Measurements from ENCODE around the gene U2AF2. TPM values are rescaled to one million over a fixed set of nuclear protein-coding genes. Genes with fewer than 3 reads are reported as not detected.

The U2AF2 gene
- 231 and 289 TPM in 2 replicates for total RNA-seq (2014; rRNA removed; shearing (Covaris generic))

DNA sequence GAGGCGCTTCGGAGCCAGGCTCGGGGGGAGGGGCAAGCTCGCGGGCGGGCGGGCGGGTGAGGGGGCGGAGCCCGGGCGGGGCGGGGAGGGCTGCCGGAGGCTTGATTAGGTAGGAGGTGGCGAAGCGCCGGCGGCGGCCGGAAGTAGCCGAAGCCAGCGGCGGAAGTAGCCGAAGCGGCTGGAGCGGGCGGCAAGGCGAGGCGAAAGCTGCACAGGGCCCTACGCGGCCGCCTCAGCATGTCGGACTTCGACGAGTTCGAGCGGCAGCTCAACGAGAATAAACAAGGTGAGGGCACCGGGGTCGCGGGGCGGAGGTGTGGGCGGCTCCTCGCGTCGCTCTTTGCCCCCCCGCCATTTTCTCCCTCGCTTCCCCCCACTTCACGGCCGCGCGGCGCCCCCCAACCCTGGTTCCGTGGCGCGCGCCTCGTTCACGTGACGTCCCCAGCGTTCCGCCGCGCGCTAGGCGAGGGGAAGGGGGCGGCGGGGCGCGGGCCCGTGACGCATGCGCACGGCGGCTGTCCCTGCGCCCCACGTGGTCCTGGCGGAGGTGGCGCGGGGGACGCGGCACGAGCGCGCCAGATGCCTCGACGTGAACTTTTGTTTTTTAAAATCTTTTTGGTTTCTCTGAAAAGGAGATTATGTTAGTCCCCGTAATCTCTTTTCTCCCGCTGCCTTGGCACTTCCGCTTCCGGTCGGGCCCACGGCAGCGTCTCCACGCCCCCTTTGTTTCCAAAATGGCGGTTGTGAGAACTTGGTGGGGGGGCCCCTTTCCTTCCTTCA, at the start of gene U2AF2:
Gene U2AF2, plus strand, starts transcription at position 168 of the 780 bp plus-strand sequence. Its CDS starts 70 bp downstream, at position 238.
- Histone ChIP-seq H3K27me3 (ENCODE audit: control insufficient read depth, insufficient read depth, low read length) (no peaks in the 10 kb centered on the region), H3K4me3 (ENCODE audit: insufficient read depth, low read depth, low read length) (peak within 1 kb of the TSS; percentile 100), H3K36me3 (replicated peaks; ENCODE audit: control insufficient read depth, insufficient read depth, low read length) (peaks cover 3% of the 10 kb centered on the region)
- DNase-seq, result peak; percentile 99

DNA sequence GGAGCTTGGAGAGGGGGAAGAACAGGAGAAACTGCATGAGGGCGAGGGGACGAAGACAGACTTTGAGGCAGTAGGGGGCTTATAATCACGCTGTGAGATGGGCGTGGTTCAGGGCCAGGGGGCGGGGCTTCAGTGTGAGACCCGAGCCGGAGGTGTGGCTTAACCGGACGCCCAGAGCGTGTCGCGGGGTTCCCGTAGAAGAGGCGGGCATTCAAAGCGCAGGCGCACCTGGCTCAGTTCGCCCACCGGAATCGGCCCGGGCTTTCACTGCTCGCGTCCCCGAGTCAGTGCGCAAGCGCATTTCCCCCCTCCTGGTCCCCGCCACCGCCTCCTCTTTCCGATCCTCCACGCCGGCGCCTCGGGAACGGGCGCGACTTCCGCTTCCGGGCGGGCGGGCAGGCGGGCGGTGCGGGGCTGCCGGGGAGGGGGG, 49.6 kb upstream of the U2AF2 start:
- H3K4me3 ChIP-seq (ENCODE audit: insufficient read depth, low read depth, low read length), result peak overlapping the region; percentile 90
- DNase-seq, result peak; percentile 99
- H3K36me3 ChIP-seq (replicated peaks; ENCODE audit: control insufficient read depth, insufficient read depth, low read length), result peaks cover 2% of the 10 kb centered on the region
- H3K27me3 ChIP-seq (ENCODE audit: control insufficient read depth, insufficient read depth, low read length), result no peaks in the 10 kb centered on the region

- Histone ChIP-seq H3K36me3 (replicated peaks; ENCODE audit: control insufficient read depth, insufficient read depth, low read length) (peaks cover 2% of the 10 kb centered on the region), H3K27me3 (ENCODE audit: control insufficient read depth, insufficient read depth, low read length) (no peaks in the 10 kb centered on the region), H3K4me3 (ENCODE audit: insufficient read depth, low read depth, low read length) (peak within 1 kb of the TSS; percentile 90)
- peak; percentile 91 for DNase-seq
Observed at GRCh38 chr19:55605637-55606470, 49.0 kb upstream of the U2AF2 start, which contains the start of gene ZNF865. Gene ZNF865, plus strand, starts transcription at chr19:55605647. Its CDS starts 7,972 bp downstream, at chr19:55613619.

GRCh38 chr19:55606471-55606787, 48.4 kb upstream of the U2AF2 start:
- peaks cover 2% of the 10 kb centered on the region for H3K36me3 ChIP-seq (replicated peaks; ENCODE audit: control insufficient read depth, insufficient read depth, low read length)
- no peak for DNase-seq
- H3K4me3 ChIP-seq (ENCODE audit: insufficient read depth, low read depth, low read length), result peak overlapping the region; percentile 90; the same call in 1 of the 2 replicates
- H3K27me3 ChIP-seq (ENCODE audit: control insufficient read depth, insufficient read depth, low read length), result no peaks in the 10 kb centered on the region

DNA sequence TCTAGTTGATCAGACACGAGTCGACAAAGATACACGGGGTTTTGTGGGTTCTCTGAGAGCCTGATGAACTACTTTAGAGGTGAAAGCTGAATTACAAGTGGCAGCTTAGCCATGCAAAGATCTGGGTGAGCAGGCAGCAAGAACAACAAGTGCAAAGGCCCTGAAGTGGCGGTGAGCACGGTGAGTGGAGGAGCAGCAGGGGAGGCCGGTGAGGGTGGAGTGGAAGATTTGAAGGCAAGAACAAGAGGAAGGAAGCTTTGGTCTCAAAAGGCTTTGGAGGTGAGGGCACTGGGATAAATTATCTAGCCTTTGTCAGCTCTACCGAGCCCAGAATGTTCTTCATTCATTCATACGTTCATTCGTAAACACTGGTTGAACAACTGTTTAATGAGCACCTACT, 48.0 kb upstream of the U2AF2 start:
- Histone ChIP-seq H3K36me3 (replicated peaks; ENCODE audit: control insufficient read depth, insufficient read depth, low read length) (peaks cover 2% of the 10 kb centered on the region), H3K4me3 (ENCODE audit: insufficient read depth, low read depth, low read length) (no peak overlapping the region), H3K27me3 (ENCODE audit: control insufficient read depth, insufficient read depth, low read length) (no peaks in the 10 kb centered on the region)
- DNase-seq, result no peak

DNA sequence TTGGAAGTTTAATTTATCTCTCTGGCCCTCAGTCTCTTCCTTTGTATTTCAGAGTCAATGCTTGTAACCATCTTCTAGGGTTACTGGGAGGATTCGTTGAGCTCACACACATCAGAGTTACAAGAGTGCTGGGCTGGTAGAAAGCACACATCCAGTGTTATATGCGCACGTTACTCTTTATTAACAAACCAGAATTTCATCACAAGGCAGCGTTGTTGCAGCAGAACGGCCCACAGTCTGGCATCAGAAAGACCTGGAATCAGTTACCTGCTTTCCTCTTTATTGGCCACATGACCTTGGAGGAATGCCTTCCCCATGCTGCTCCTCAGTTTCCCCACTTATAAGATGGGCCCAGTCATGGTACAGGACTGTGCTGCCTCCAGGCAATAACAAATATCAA, 45.5 kb upstream of the U2AF2 start:
- DNase-seq, result no peak
- H3K27me3 ChIP-seq (ENCODE audit: control insufficient read depth, insufficient read depth, low read length), result no peaks in the 10 kb centered on the region
- peaks cover 2% of the 10 kb centered on the region for H3K36me3 ChIP-seq (replicated peaks; ENCODE audit: control insufficient read depth, insufficient read depth, low read length)
- H3K4me3 ChIP-seq (ENCODE audit: insufficient read depth, low read depth, low read length), result no peak overlapping the region

DNA sequence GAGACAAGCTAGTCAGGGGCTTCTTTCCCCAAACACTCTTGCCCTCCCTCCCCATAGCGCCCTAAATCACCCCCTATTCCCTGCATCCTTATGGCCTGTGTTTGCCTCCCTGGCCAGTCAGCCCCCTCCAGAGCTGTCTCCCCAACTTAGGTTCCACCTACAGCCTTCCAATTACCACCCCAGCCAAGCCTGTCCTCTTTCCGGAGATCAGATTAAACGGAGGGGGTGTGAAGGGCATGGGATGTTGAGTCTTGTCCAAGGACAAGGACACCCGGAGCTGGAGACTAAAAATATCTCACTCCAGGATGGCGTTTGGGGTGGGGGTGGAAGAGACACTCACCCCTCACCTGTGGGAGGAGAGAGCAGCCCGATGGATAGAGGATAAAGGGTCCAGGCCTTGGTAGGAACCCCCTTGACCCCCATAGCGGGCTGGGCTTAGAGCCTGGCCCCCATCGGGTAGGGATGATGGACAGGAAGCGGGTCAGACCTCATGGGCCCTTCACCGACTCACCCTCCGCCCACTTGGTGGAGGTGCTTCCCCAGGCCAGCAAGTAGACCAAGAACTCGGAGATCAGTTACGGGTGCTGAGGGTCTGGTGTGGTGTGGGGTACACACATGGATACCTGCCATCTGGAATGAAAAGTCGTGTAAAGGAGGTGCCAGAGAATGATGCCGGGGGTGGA, 43.4 kb upstream of the U2AF2 start:
- no peak for DNase-seq
- Histone ChIP-seq H3K36me3 (replicated peaks; ENCODE audit: control insufficient read depth, insufficient read depth, low read length) (peaks cover 2% of the 10 kb centered on the region), H3K4me3 (ENCODE audit: insufficient read depth, low read depth, low read length) (no peak overlapping the region), H3K27me3 (ENCODE audit: control insufficient read depth, insufficient read depth, low read length) (no peaks in the 10 kb centered on the region)

- no peaks in the 10 kb centered on the region for H3K27me3 ChIP-seq (ENCODE audit: control insufficient read depth, insufficient read depth, low read length)
- no peak for DNase-seq
Observed at GRCh38 chr19:55611983-55612645, 42.7 kb upstream of the U2AF2 start.

GRCh38 chr19:55613396-55613795, 41.4 kb upstream of the U2AF2 start:
- H3K4me3 ChIP-seq (ENCODE audit: insufficient read depth, low read depth, low read length), result no peak overlapping the region
- peak; percentile 46 for DNase-seq
- no peaks in the 10 kb centered on the region for H3K27me3 ChIP-seq (ENCODE audit: control insufficient read depth, insufficient read depth, low read length)
- peaks cover 2% of the 10 kb centered on the region for H3K36me3 ChIP-seq (replicated peaks; ENCODE audit: control insufficient read depth, insufficient read depth, low read length)

More at GRCh38 chr19:55611983-55612645, 42.7 kb upstream of the U2AF2 start:
- Histone ChIP-seq H3K36me3 (replicated peaks; ENCODE audit: control insufficient read depth, insufficient read depth, low read length) (peaks cover 2% of the 10 kb centered on the region), H3K4me3 (ENCODE audit: insufficient read depth, low read depth, low read length) (no peak overlapping the region)

DNA sequence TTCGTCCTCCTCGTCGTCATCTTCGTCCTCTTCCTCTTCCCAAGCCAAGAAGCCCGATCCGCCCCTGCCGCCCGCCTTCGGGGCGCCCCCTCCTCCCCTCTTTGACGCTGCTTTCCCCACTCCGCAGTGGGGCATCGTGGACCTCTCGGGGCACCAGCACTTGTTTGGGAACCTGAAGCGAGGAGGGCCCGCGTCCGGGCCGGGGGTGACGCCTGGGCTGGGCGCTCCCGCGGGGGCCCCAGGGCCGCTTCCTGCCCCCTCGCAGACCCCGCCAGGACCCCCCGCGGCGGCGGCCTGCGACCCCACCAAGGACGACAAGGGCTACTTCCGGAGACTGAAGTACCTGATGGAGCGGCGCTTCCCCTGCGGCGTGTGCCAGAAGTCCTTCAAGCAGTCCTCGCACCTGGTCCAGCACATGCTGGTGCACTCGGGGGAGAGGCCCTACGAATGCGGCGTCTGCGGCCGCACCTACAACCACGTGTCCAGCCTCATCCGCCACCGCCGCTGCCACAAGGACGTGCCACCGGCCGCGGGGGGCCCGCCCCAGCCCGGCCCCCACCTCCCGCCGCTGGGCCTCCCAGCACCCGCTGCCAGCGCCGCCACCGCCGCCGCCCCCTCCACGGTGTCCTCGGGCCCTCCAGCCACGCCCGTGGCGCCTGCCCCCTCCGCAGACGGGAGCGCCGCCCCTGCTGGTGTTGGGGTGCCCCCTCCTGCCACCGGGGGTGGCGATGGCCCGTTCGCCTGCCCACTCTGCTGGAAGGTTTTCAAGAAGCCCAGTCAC, 40.7 kb upstream of the U2AF2 start:
- peak; percentile 56 for DNase-seq
- H3K4me3 ChIP-seq (ENCODE audit: insufficient read depth, low read depth, low read length), result no peak overlapping the region
- H3K36me3 ChIP-seq (replicated peaks; ENCODE audit: control insufficient read depth, insufficient read depth, low read length), result peaks cover 2% of the 10 kb centered on the region
- no peaks in the 10 kb centered on the region for H3K27me3 ChIP-seq (ENCODE audit: control insufficient read depth, insufficient read depth, low read length)

GRCh38 chr19:55614711-55615542, 39.9 kb upstream of the U2AF2 start:
- Histone ChIP-seq H3K27me3 (ENCODE audit: control insufficient read depth, insufficient read depth, low read length) (no peaks in the 10 kb centered on the region), H3K36me3 (replicated peaks; ENCODE audit: control insufficient read depth, insufficient read depth, low read length) (no peaks in the 10 kb centered on the region; the same call in 1 of the 2 replicates), H3K4me3 (ENCODE audit: insufficient read depth, low read depth, low read length) (no peak overlapping the region)
- peak; percentile 60 for DNase-seq

DNA sequence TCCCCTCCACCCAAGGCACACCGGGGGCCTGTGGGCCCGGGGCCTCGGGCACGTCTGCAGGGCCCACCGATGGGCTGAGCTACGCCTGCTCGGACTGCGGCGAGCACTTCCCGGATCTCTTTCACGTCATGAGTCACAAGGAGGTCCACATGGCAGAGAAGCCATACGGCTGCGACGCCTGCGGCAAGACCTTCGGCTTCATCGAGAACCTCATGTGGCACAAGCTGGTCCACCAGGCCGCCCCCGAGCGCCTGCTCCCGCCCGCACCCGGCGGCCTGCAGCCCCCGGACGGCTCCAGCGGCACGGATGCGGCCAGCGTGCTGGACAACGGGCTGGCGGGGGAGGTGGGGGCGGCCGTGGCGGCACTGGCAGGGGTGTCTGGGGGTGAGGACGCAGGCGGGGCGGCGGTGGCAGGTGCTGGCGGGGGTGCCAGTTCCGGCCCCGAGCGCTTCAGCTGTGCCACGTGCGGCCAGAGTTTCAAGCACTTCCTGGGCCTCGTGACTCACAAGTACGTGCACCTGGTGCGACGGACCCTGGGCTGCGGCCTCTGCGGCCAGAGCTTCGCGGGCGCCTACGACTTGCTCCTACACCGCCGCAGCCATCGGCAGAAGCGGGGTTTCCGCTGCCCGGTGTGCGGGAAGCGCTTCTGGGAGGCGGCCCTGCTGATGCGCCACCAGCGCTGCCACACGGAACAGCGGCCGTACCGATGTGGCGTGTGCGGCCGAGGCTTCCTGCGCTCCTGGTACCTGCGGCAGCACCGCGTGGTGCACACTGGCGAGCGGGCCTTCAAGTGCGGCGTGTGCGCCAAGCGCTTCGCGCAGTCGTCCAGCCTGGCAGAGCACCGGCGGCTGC, 39.1 kb upstream of the U2AF2 start:
- no peaks in the 10 kb centered on the region for H3K27me3 ChIP-seq (ENCODE audit: control insufficient read depth, insufficient read depth, low read length)
- H3K4me3 ChIP-seq (ENCODE audit: insufficient read depth, low read depth, low read length), result no peak overlapping the region
- H3K36me3 ChIP-seq (replicated peaks; ENCODE audit: control insufficient read depth, insufficient read depth, low read length), result peaks cover 3% of the 10 kb centered on the region
- DNase-seq, result peak; percentile 54

Measured in H7 (cell line).